NCI-H748 (cell line): ENCODE results near the gene CCNB1.
"Not testable (repeated sequence)": the region's sequence is repeated elsewhere in the genome, so short reads cannot be mapped to it uniquely, and the experiment has no call there.

Experiments used
- DNase-seq: peaks from one replicate; lab custom pipeline; 2025; ENCODE audit not compliant: unreplicated experiment; lab: John Stamatoyannopoulos, UW

Gene CCNB1

DNA sequence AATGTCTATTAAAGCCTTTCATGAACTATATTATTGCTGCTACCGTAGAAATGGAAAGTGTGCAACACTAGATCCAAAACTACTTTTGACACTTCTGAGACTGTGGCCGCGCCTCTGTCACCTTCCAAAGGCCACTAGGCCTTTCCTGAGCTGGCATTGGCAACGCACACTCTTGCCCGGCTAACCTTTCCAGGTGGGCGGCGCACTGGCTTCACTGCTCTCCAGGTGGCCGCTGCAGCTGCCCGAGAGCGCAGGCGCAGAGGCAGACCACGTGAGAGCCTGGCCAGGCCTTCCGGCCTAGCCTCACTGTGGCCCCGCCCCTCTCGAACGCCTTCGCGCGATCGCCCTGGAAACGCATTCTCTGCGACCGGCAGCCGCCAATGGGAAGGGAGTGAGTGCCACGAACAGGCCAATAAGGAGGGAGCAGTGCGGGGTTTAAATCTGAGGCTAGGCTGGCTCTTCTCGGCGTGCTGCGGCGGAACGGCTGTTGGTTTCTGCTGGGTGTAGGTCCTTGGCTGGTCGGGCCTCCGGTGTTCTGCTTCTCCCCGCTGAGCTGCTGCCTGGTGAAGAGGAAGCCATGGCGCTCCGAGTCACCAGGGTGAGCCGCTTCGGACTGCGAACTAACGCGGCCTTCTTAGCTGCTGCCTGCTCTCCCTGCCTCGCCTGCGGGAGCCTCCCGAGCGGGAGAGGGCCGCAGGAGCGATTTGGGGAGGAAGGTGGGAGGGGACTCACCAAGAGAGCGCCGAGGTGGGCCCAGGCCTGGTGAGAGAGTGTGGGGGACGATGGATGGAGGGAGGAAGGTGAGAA is at the start of gene CCNB1:
Gene CCNB1 (plus strand): TSS at position 465 of the 807 bp plus-strand sequence. CDS start 113 bp downstream, at position 578.
- DNase-seq = peak; percentile 99

DNA sequence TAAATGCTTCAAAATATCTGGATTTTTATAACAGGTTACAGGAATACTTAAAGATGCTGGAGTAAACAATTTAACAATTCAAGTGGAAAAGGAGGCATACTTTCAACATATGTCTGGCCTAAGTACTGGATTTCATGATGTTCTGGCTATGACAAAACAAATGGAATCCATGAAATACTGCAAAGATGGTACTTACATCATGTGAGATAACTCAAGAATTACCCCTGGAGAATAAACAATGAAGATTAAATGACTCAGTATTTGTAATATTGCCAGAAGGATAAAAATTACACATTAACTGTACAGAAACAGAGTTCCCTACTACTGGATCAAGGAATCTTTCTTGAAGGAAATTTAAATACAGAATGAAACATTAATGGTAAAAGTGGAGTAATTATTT is 37.5 kb upstream of the CCNB1 start:
- DNase-seq = no peak

DNA sequence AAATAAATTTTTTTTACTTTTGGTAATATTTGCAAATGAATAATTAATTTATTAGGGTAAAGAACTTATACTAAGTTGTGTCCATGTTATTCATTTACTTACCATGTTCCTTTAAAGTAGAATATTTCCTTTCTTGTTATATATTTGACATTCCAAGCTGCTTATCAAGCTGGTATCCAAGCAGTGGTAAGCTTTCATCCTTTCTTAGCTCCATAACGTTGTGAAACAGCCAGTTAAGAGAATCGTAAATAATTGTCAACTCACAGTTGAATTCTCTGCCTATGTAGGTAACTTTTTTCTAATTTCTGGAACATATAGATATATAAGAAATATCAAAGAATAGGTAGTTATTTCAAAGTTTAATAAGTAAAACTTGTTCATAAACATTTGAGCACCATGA is 36.7 kb upstream of the CCNB1 start:
- no peak for DNase-seq

DNA sequence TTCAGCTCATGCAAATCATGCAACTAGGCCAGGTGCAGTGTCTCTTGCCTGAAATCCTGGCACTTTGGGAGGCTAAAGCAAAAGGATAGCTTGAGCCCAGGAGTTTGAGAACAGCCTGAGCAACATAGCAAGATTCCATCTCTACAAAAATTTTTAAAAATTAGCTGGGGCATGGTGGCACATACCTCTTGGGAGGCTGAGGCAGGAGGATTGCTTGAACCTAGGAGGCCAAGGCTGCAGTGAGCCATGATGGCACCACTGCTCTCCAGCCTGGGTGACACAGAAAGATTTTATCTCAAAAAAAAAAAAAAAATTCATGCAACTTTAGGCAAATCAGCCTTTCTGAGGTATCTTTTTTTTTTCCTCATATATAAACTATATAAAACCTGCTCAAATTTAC is 35.6 kb upstream of the CCNB1 start:
- no peak for DNase-seq

DNA sequence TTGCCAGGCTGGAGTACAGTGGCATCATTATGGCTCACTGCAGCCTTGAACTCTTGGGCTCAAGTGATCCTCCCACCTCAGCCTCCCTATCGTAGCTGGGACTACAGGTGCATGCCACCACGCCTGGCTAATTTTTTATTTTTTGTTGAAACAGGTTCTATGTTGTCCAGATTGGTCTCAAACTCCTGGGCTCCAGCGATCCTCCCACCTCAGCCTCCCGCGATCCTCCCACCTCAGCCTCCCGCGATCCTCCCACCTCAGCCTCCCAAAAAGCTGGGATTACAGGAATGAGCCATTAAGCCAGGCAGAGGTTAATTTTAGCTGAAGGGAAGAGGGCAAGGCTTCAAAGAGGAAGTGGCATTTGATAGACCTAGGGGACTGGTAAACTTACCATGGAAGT is 32.8 kb upstream of the CCNB1 start:
- no peak for DNase-seq

DNA sequence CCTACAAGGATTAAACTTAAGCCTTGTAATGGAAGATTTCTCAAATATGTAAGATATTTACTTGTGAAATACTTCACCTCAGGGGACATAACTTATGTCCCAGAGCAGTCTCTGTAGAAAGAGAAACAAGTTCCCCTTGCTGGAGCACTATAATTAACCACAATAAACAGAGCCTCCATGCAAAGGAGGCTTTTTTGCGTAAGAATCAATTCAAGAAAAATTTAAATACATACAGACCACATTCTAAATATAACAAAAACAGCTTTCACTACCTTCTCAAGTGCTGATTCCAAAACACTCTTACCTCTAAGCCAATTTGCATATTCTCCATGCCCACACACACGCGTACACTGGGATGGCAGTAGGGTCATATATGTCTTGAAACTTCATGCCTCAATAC is 30.7 kb upstream of the CCNB1 start:
- no peak for DNase-seq

DNA sequence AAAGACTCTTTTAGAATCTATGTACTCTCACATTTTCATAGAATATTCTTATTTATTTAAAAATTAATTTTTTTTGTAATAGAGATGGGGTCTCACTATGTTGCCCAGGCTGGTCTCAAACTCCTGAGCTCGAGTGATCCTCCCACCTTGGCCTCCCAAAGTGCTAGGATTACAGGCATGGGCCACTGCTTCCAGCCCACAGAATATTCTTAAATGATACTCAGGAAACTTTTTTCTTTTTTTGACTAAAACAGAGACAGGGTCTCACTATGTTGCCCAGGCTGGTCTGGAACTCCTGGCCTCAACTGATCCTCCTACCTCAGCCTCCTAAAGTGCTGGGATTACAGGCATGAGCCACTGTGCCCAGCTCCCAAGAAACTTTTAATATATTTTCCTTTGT is 29.7 kb upstream of the CCNB1 start:
- DNase-seq = not testable (repeated sequence)

DNA sequence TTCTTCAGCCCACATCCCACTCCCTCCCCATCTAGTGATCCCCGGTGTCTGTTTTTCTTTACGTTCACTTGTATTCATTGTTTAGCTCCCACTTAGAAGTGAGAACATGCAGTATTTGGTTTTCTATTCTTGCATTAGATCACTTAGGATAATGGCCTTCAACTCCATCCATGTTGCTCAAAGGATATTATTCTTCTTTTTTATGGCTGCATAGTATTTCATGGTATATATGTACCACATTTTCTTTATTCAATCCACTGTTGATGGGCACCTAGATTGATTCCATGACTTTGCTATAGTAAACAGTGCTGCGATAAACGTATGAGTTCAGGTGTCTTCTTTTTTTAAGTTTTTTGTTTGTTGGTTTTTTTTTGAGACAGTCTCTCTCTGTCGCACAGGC is 29.1 kb upstream of the CCNB1 start:
- no peak for DNase-seq

DNA sequence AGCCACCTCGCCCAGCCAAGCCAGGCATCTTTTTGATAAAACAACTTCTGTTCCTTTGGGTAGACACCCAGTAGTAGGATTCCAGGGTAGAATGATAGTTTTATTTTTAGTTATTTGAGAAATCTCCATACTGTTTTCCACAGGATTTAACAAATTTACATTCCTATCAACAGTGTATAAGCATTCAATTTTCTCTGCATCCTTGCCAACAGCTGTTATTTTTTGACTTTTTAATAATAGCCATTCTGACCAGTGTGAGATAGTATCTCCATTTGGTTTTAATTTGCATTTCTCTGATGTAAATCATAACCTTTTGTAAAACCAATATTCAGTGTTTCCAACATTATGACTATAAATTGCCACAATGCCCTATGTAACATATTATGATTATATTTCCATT is 28.2 kb upstream of the CCNB1 start:
- DNase-seq = no peak

DNA sequence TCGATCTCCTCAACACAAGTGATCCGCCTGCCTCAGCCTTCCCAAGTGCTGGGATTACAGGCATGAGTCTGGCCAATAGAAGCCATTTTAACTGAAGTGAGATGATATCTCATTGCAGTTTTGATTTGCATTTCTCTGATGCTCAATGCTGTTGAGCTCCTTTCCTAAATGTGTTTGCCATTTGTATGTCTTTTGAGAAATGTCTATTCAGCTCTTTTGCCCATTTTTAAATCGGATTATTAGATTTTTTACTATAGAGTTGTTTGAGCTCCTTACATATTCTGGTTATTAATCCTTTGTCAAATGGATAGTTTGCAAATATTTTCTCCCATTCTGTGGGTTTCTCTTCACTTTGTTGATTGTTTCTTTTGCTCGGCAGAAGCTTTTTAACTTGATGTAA is 26.7 kb upstream of the CCNB1 start:
- not testable (repeated sequence) for DNase-seq

DNA sequence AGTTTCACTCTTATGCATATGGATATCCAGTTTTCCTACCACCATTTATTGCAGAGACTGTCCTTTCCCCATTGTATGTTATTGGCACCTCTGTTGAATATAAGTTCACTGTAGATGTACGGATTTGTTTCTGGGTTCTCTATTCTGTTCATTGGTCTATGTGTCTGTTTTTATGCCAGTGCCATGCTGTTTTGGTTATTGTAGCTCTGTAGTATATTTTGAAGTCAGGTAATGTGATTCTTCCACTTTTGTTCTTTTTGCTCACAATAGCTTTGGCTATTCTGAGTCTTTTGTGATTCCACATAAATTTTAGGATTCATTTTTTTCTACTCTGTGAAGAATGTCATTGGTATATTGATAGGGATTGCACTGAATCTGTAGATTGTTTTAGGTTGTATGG is 26.1 kb upstream of the CCNB1 start:
- no peak for DNase-seq

DNA sequence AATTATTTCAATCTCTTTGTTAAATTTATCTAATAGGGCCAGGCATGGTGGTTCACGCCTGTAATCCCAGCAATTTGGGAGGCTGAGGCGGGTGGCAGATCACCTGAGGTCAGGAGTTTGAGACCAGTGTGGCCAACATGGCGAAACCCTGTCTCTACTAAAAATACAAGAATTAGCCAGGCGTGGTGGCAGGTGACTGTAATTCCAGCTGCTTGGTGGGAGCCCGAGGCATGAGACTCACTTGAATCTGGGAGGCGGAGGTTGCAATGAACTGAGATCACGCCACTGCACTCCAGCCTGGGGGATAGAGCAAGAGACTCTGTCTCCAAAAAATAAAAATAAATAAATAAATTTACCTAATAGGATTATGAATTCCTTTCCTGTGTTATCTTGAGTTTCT is 18.4 kb upstream of the CCNB1 start:
- DNase-seq = not testable (repeated sequence)

DNA sequence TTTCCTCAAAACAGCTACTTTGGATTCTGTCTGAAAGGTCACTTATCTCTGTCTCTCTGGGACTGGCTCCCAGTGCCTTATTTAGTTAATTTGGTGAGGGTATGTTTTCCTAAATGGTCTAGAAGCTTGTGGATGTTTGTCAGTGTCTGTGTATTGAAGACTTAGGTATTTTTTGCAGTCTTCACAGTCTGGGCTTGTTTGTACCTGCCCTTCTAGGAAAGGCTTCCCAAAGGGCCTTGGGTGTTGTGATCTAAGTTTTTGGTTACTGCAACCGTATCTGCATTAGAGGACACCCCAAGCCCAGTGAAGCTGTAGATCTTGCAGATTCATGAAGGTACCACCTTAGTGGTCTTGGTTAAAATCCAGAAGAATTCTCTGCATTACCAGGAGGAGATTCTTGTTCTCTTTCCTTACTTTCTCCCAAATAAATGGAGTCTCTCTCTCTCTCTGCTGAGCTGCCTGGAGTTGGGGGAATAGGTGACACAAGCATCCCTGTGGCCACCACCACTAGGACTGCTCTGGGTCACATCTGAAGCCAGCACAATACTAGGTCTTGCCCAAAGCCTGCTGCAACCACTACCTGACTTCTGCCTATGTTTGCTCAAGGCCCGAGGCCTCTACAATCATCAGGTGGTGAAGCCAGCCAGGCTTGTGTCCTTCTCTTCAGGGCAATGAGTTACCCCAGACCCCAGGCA is 17.8 kb upstream of the CCNB1 start:
- DNase-seq = no peak

DNA sequence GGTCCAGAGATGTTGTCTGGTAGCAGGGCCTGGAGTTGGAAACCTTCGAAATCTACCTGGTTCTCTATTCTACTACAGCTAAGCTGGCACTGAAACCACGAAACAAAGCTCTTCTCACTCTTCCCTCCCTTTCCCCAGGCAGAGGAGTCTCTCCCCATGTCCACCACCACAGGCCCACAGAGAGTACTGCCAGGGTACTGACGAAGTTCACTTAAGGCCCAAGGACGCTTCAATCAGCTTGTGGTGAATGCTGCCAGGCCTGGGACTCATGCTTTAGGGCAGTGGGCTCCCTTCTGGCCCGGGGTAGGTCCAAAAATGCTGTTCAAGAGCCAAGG is 17.3 kb upstream of the CCNB1 start:
- no peak for DNase-seq

DNA sequence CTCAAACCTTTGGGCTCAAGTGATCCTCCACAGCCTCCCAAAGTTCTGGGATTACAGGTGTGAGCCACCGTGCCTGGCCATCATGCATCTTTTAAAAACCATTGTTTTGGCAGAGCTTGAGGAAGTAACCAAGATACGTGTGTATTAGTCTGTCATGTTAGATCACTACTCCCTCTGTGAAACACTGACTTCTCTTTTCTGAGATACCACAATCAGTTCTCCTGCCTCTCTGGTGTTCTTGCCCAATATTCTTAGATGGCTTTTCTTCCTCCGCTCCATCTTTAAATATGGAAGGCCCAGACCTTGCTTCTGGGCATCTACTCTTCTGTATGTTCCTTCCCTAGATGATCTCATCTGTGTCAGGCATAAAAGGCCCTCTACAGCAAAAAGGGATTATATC is 14.2 kb upstream of the CCNB1 start:
- DNase-seq = no peak

DNA sequence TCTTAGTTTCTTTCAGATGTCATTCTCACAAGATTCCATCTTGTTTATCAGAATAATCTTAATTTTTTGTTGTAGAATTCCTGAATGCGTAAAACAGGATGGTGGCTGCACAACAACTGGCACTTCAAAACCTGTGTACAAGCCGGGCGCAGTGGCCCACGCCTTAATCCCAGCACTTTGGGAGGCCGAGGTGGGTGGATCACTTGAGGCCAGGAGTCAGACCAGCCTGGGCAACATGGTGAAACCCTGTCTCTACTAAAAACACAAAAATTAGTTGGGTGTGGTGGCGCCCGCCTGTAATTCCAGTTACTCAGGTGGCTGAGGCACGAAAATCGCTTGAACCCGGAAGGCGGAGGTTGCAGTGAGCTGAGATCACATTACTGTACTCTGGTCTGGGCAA is 10.5 kb upstream of the CCNB1 start:
- no peak for DNase-seq

DNA sequence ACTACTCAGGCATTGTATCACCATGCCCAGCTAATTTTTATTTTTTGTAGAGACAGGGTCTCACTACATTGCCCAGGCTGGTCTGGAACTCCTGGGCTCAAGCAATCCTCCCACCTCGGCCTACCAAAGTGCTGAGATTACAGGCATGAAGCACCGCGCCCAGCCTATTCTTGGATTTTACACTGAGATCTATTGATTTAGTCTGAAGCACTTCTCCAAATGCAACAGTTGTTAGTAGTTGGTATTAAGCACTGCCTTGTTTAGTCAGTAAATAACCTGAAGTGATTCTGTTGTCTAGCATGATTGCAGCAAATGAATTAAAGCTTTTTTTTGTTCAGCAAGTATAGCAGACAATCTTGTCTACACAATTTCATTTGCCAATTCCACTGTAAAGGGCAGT is 8.9 kb upstream of the CCNB1 start:
- no peak for DNase-seq

DNA sequence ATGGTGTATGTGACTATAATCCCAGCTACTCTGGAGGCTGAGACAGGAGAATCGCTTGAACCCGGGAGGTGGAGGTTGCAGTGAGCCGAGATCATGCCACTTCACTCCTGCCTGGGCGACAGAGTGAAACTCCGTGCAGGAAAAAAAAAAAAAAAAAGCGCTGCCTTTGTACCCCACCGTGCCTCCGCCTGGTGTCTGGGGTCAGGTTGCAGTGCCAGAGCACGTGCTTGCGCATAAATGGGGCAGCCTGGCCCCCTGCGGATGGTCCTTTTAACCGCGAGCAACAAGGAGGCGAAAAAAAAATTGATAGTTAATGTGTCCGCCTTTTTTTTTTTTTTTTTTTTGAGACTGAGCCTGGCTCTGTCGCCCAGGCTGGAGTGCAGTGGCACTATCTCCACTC is 6.3 kb upstream of the CCNB1 start:
- peak; percentile 30 for DNase-seq

DNA sequence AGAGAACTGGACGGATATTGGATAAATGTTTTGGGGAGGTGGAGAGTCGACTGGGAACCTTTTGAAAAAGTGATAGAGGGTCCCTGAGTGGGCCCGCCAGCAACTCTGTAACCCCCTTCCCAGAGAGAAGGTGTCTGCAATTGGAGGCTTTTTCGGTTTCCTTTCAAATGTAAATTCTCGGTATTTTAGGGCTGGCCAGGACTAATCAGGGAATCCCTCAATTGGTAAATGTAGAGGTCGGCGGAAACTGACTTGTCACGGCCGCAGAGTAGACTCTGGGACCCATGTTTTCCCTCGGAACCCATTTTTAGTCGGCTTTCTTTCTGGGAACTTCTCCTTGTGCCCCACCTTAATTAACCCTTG is 524 bp downstream of the CCNB1 start:
- peak; percentile 37 for DNase-seq

DNA sequence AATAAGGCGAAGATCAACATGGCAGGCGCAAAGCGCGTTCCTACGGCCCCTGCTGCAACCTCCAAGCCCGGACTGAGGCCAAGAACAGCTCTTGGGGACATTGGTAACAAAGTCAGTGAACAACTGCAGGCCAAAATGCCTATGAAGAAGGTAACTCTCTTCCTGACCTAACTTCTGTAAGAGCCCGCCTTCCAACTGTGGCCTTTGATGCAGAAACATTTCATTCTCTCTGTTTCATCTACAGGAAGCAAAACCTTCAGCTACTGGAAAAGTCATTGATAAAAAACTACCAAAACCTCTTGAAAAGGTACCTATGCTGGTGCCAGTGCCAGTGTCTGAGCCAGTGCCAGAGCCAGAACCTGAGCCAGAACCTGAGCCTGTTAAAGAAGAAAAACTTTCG is 979 bp downstream of the CCNB1 start:
- DNase-seq = no peak

DNA sequence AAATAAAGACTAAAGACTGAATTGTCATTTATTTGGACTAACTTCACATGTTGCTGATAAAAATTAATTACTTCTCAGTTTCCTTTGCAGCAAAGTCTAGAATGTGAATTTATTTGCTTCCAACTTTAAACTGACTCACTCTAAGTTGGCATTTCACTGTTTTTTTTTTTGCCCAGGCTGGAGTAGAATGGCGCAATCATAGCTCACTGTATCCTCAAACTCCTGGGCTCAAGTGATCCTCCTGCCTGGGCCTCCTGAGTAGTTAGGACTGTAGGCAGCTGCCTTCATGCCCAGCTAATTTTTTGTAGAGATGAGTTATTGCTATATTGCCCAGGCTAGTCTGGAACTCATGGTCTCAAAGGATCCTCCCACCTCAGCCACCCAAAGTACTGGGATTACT is 3.5 kb downstream of the CCNB1 start:
- DNase-seq = no peak

DNA sequence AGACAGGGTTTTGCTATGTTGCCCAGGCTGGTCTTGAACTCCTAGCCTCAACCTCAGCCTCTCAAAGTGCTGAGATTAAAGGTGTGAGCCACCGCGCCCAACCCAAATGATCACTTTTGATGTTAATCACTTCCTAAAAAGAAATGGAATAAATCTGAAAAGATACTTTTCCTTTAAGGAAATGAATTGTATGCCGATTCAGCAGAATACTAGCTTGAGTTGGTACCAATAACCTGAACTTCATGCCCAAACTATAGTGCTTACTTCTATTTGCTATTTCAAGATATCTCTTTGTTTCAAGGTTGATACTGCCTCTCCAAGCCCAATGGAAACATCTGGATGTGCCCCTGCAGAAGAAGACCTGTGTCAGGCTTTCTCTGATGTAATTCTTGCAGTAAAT is 4.0 kb downstream of the CCNB1 start:
- no peak for DNase-seq
